Testis (tissue), 5 donors: ENCODE data around the gene SLC46A3. TPM values are rescaled to one million over a fixed set of nuclear protein-coding genes. Genes with fewer than 3 reads are reported as not detected.

Experiments
- DNase-seq: peaks from one replicate; pipeline ENCODE4 v3.0.0-alpha.2; 2019
- H3K27ac ChIP-seq, 2 donors: fragments of 200-600 bp; sonication (generic); one replicate each; pipeline ENCODE4 v1.5.1; 2019
- H3K27me3 ChIP-seq: fragments of 200-600 bp; sonication (generic); one replicate; pipeline ENCODE4 v1.5.1; 2019
- H3K36me3 ChIP-seq: fragments of 200-600 bp; sonication (generic); one replicate; pipeline ENCODE4 v1.5.1; 2017; ENCODE audit warnings: low read depth; ENCODE audit errors: missing control alignments
- H3K4me1 ChIP-seq: fragments of 200-600 bp; sonication (generic); one replicate; pipeline ENCODE4 v1.5.1; 2019
- H3K4me3 ChIP-seq, 2 donors: fragments of 200-600 bp; sonication (generic); one replicate each; pipeline ENCODE4 v1.5.1; 2017 to 2019
- H3K9me3 ChIP-seq: fragments of 200-600 bp; sonication (generic); one replicate; pipeline ENCODE4 v1.5.1; 2017
- POLR2A ChIP-seq: fragments of 450-650 bp; IDR thresholded peaks from one replicate; pipeline ENCODE4 v1.6.1; 2017; ENCODE audit warnings: antibody characterized with exemption, mild to moderate bottlenecking, moderate library complexity
- WGBS, 2 donors: methylation state at CpG; one replicate each; pipeline ENCODE4 v1.1.5; 2018; 5-methylcytosine and 5-hydroxymethylcytosine counted together
- intact Hi-C: fragments of 100-400 bp; cut with DNase I; formaldehyde crosslinking; loops from one replicate; pipeline ENCODE4 v1.15.1; 2023; ENCODE audit warnings: low total_unique reads
- long read RNA-seq, 2 donors: transcript quantifications; one replicate each; lab custom pipeline, GENCODE V29; 2026
- polyA plus RNA-seq: library from polyadenylated mRNA; stranded (reverse); fragments of 350-450 nt; fragmentation: Illumina TruSeq; extraction: RNeasy Lipid Tissue Mini Kit (QIAGEN cat#74804); gene quantifications from one replicate; pipeline ENCODE4 v1.2.3, GENCODE V29; 2014; ENCODE audit warnings: low read depth, low replicate concordance; ENCODE audit not compliant: insufficient read depth
- total RNA-seq, 2 donors: library from RNA; depleted of rRNA; stranded (reverse); fragments of >200 nt; gene quantifications; one replicate each; pipeline ENCODE4 v1.2.3, GENCODE V29; 2016
- TF ChIP-seq, protein P1 (sequence below), 3 experiments: fragments of 450-650 bp in 2 of 3; fragments of 200-600 bp in 1 of 3; sonication (generic) in 1 of 3; IDR thresholded peaks; one replicate each; pipeline ENCODE4 v1.5.1; 2016 to 2019; ENCODE audit warnings: antibody characterized with exemption in 3 of 3, mild to moderate bottlenecking in 2 of 3, moderate library complexity in 1 of 3

The SLC46A3 gene
- total RNA-seq = 10 to 100 TPM; 30.5 to 36.0 TPM
- 22.9 TPM for polyA plus RNA-seq
- long read RNA-seq, donor 1, transcript SLC46A3-201 (6 exons, 3,173 nt) = major isoform, 5 of 6 reads
- long read RNA-seq, donor 1, partial matches to known transcripts = 0 of 6 reads
- long read RNA-seq, donor 1, other reads (novel, unspliced or antisense) = 0 of 6 reads
- long read RNA-seq, donor 2, partial matches to known transcripts = 0 of 3 reads
- long read RNA-seq, donor 2, other reads (novel, unspliced or antisense) = 0 of 3 reads

GRCh38 chr13:28718543-28719226 lies at the start of gene SLC46A3:
Gene SLC46A3 (minus strand): TSS chr13:28718970. CDS start chr13:28717998, 972 bp downstream.
- WGBS, 2 donors = 0% methylated on average over 13 to 41 of the region's 78 CpGs
- DNase-seq = peak; percentile 98

DNA sequence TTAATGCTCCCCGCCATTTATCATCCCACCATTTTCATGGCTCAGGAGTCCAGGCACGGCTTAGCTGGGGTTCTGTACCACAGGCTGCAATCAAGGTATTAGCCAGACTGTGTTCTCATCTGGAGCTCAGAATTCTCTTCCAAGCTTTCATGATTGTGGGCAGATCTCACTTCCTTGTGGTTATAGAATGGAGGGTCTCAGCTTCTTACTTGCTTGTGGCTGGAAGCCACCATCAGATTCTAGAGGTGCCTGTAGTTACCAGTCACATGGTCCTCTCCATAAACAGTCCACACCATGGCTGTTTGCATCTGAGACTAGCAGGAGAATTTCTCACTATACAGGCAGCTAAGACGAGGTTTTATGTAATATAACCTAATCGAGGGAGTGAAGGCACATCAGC lies 45.1 kb upstream of the SLC46A3 start:
- DNase-seq = no peak
- H3K27me3 ChIP-seq = no peaks in the 10 kb centered on the region
- H3K9me3 ChIP-seq = no peaks in the 10 kb centered on the region
- no peaks in the 10 kb centered on the region for H3K36me3 ChIP-seq
- no peak overlapping the region for H3K4me3 ChIP-seq
- 91 to 94% methylated on average over 4 of the region's 4 CpGs for WGBS, 2 donors
- intact Hi-C loops = no loop called here
- no peak overlapping the region for H3K27ac ChIP-seq
- no peak for TF ChIP-seq POLR2A
- TF ChIP-seq, protein P1, sequence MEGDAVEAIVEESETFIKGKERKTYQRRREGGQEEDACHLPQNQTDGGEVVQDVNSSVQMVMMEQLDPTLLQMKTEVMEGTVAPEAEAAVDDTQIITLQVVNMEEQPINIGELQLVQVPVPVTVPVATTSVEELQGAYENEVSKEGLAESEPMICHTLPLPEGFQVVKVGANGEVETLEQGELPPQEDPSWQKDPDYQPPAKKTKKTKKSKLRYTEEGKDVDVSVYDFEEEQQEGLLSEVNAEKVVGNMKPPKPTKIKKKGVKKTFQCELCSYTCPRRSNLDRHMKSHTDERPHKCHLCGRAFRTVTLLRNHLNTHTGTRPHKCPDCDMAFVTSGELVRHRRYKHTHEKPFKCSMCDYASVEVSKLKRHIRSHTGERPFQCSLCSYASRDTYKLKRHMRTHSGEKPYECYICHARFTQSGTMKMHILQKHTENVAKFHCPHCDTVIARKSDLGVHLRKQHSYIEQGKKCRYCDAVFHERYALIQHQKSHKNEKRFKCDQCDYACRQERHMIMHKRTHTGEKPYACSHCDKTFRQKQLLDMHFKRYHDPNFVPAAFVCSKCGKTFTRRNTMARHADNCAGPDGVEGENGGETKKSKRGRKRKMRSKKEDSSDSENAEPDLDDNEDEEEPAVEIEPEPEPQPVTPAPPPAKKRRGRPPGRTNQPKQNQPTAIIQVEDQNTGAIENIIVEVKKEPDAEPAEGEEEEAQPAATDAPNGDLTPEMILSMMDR (IDR thresholded peaks at IDR 0.05) = no peak
- no peaks in the 10 kb centered on the region for H3K4me1 ChIP-seq

More at GRCh38 chr13:28718543-28719226, at the start of gene SLC46A3:
- peaks cover 17% of the 10 kb centered on the region for H3K4me1 ChIP-seq
- peak within 1 kb of the TSS; percentile 76 to 81 for H3K4me3 ChIP-seq
- intact Hi-C loops = no loop called here
- no peaks in the 10 kb centered on the region for H3K36me3 ChIP-seq
- H3K9me3 ChIP-seq = no peaks in the 10 kb centered on the region
- H3K27ac ChIP-seq = peak within 1 kb of the TSS; percentile 86 to 92
- TF ChIP-seq POLR2A = no peak
- TF ChIP-seq, protein P1 (IDR thresholded peaks at IDR 0.05) = peak in 1 of 3 experiments; percentile 3
- no peaks in the 10 kb centered on the region for H3K27me3 ChIP-seq

DNA sequence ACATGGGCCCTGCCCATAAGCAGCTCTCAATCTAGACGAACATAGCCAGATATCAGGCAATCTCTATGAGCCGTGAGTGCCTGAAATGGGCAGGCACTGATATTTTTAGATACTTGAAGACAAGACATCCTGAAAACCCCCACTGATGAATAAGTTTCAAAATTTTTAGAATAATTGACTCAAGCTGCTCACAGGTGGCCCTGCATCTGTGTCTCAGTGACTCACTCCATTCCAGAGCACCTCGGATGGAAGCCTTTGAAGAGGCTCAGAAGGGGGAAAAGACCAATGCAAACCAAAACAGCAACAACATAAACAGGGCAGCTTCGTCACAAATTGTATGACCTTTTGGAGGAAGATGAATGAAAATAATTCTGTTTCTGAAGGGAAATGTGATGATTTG lies 42.8 kb upstream of the SLC46A3 start:
- Histone ChIP-seq H3K4me3 (no peak overlapping the region), H3K9me3 (no peaks in the 10 kb centered on the region), H3K36me3 (no peaks in the 10 kb centered on the region), H3K27me3 (no peaks in the 10 kb centered on the region), H3K4me1 (no peaks in the 10 kb centered on the region), H3K27ac (no peak overlapping the region)
- no peak for DNase-seq
- intact Hi-C loops = no loop called here
- TF ChIP-seq, protein P1 (IDR thresholded peaks at IDR 0.05) = no peak
- TF ChIP-seq POLR2A = no peak
- 58 to 72% methylated on average over 4 of the region's 4 CpGs for WGBS, 2 donors

DNA sequence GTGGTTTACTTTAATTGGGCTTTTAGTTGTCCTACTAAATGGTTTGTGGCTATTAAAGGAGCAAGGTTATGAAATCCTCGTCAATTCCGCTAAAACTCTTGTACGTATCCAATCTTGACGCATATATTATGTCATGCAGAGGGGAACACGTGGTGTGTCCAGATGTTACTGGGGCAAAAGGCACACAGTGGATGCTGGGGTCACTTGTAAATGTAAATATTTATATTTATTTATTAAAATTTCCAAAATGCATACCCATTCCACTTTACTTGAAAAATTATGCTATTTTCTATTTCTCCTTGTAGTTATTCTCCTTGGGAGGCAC lies 36.7 kb upstream of the SLC46A3 start:
- TF ChIP-seq, protein P1 (IDR thresholded peaks at IDR 0.05) = no peak
- TF ChIP-seq POLR2A = no peak
- Histone ChIP-seq H3K27ac (peak overlapping the region in 1 of 2 donors; percentile 11), H3K36me3 (no peaks in the 10 kb centered on the region), H3K9me3 (no peaks in the 10 kb centered on the region), H3K27me3 (no peaks in the 10 kb centered on the region), H3K4me1 (peaks cover 3% of the 10 kb centered on the region), H3K4me3 (peak overlapping the region; percentile 31 to 43)
- WGBS, 2 donors = 27 to 60% methylated on average over 5 of the region's 5 CpGs
- no peak for DNase-seq
- intact Hi-C loops = no loop called here
